ENCODE measurements around the gene FMOD. TPM values are rescaled to one million over a fixed set of nuclear protein-coding genes. Genes with fewer than 3 reads are reported as not detected.

FMOD gene
- total RNA-seq, 1 experiment from 2014 or later, result not detected

- Histone ChIP-seq H3K9me3 (ENCODE audit: insufficient read depth, low read depth) (no peaks in the 10 kb centered on the region), H3K27me3 (ENCODE audit: insufficient read depth, low read depth) (no peaks in the 10 kb centered on the region; the same call in 1 of the 2 replicates), H3K79me2 (ENCODE audit: low read depth) (no peaks in the 10 kb centered on the region), H3K9me2 (ENCODE audit: insufficient read depth) (no peaks in the 10 kb centered on the region), H4K20me1 (ENCODE audit: insufficient read depth) (no peaks in the 10 kb centered on the region), H3K36me3 (ENCODE audit: low read depth) (no peaks in the 10 kb centered on the region), H3K27ac (no peak overlapping the region), H3K4me2 (no peak overlapping the region), H3F3A (ENCODE audit: insufficient read depth, low read depth) (0 out of 2 replicates have a peak, but pooled peaks cover 3% of the 10 kb centered on the region), H2AFZ (no peak overlapping the region), H3K4me3 (no peak overlapping the region), H3K4me1 (replicated peaks; ENCODE audit: insufficient read depth) (no peaks in the 10 kb centered on the region; the same call in 1 of the 2 replicates)
- DNase-seq, result no peak
- ChIA-PET POLR2A (ENCODE audit: unreplicated experiment) (interaction anchor here (0.5 to 3.2 kb wide), 5 partner anchors 8 to 319 kb away, joined by 3 to 13 read pairs (median 3); no protein-coding TSS in a partner anchor), CTCF (interaction anchor here (0.6 to 1.8 kb wide), 3 partner anchors 20 to 38 kb away, joined by 3 to 10 read pairs (median 4); no protein-coding TSS in a partner anchor)
- intact Hi-C loops (cut with micrococcal nuclease; ENCODE audit: unreplicated experiment), result no loop called here
- BruUV-seq (replicated peaks), result no TSS peak
- TF ChIP-seq, protein P1, sequence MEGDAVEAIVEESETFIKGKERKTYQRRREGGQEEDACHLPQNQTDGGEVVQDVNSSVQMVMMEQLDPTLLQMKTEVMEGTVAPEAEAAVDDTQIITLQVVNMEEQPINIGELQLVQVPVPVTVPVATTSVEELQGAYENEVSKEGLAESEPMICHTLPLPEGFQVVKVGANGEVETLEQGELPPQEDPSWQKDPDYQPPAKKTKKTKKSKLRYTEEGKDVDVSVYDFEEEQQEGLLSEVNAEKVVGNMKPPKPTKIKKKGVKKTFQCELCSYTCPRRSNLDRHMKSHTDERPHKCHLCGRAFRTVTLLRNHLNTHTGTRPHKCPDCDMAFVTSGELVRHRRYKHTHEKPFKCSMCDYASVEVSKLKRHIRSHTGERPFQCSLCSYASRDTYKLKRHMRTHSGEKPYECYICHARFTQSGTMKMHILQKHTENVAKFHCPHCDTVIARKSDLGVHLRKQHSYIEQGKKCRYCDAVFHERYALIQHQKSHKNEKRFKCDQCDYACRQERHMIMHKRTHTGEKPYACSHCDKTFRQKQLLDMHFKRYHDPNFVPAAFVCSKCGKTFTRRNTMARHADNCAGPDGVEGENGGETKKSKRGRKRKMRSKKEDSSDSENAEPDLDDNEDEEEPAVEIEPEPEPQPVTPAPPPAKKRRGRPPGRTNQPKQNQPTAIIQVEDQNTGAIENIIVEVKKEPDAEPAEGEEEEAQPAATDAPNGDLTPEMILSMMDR (conservative IDR thresholded peaks at IDR 0.05), result no peak
- TF ChIP-seq EZH2 (IDR thresholded peaks at IDR 0.05; ENCODE audit: low read depth), result no peak
These were observed 43.9 kb downstream of the FMOD start for GRCh38 chr1:203306965-203307541.

DNA sequence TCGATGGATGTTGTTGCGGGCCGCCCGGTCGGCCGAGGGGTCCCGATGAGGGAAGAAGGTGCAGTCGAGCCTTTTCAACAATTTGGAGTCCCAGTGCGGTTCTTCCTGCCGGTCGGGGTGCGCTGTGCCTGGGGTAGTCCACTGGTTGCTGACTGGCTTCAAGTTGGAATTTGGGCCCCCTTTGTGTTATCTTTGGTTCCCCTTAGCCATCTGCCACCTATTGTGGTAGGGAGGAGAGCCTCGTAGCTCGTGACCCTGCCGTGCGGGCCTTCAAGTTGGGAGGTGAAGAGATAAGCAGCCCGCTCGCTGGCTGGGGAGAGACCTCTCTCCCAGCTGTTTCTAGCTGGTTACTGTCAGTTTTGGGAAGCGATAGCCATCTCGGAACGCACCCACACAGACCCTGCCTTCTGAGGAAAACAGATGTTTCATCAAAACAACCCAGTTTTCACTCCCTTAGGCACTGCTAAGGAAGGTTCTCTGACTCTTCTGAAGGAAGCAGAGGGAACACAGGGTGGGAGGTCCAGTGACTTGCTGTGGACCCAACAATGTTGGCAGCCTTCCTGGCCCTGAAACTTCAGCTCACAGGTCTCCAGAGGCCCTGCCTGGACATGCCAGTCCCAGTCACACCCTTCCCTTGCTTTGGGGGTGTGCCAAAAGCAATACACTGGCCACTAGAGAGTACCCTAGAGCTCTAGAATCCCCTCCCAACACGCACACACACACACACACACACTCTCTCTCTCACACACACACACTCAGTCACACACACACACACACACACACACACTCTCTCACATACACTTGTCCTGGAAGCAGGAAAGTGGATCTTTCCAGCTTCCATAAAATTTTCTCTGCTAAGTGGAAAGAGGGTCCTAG lies 44.6 kb downstream of the FMOD start:
- H2AFZ ChIP-seq, result no peak overlapping the region

DNA sequence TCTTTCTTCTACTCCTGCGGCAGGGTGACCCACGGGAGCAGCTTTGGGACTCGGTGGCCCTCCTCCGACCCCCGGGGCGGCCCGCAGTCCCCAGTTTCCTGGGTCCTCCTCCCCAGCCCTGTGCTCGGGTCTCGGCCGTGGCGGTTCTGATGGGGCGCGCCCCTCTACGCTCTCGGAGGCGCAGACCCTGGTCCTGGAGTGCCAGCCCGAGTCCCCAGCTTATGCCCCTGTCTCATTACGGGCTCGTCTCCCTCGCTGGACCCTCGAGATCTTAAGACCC lies 45.2 kb downstream of the FMOD start:
- CTCF ChIA-PET, result interaction anchor here (0.9 to 1.1 kb wide), 2 partner anchors 33 to 36 kb away, joined by 3 to 7 read pairs; no protein-coding TSS in a partner anchor
- TF ChIP-seq, protein P1 (conservative IDR thresholded peaks at IDR 0.05), result no peak
- TF ChIP-seq EZH2 (IDR thresholded peaks at IDR 0.05; ENCODE audit: low read depth), result no peak

More for the DNA sequence above, 44.6 kb downstream of the FMOD start:
- Histone ChIP-seq H3K27me3 (ENCODE audit: insufficient read depth, low read depth) (no peaks in the 10 kb centered on the region; the same call in 1 of the 2 replicates), H3K9me3 (ENCODE audit: insufficient read depth, low read depth) (no peaks in the 10 kb centered on the region), H4K20me1 (ENCODE audit: insufficient read depth) (no peaks in the 10 kb centered on the region), H3K4me1 (replicated peaks; ENCODE audit: insufficient read depth) (no peaks in the 10 kb centered on the region; the same call in 1 of the 2 replicates), H3K27ac (no peak overlapping the region), H3K4me3 (peak overlapping the region; percentile 82; the same call in 1 of the 2 replicates), H3K4me2 (peak overlapping the region; percentile 85), H3K9me2 (ENCODE audit: insufficient read depth) (no peaks in the 10 kb centered on the region), H3F3A (ENCODE audit: insufficient read depth, low read depth) (0 out of 2 replicates have a peak, but pooled peaks cover 3% of the 10 kb centered on the region), H3K79me2 (ENCODE audit: low read depth) (no peaks in the 10 kb centered on the region), H3K36me3 (ENCODE audit: low read depth) (no peaks in the 10 kb centered on the region)
- TSS peak; percentile 47 for BruUV-seq (replicated peaks)
- POLR2A ChIA-PET (ENCODE audit: unreplicated experiment), result interaction anchor here (0.5 to 3.2 kb wide), 5 partner anchors 9 to 320 kb away, joined by 3 to 13 read pairs (median 3); no protein-coding TSS in a partner anchor
- CTCF ChIA-PET, result interaction anchor here (0.6 to 1.8 kb wide), 8 partner anchors 10 to 204 kb away, joined by 3 to 10 read pairs (median 4); no protein-coding TSS in a partner anchor
- peak; percentile 40 to 76 for DNase-seq
- intact Hi-C loops (cut with micrococcal nuclease; ENCODE audit: unreplicated experiment), result no loop called here
- TF ChIP-seq EZH2 (IDR thresholded peaks at IDR 0.05; ENCODE audit: low read depth), result no peak

More for the DNA sequence above, 45.2 kb downstream of the FMOD start:
- BruUV-seq (replicated peaks), result no TSS peak
- Histone ChIP-seq H3K27me3 (ENCODE audit: insufficient read depth, low read depth) (peaks cover 6% of the 10 kb centered on the region), H3K79me2 (ENCODE audit: low read depth) (no peaks in the 10 kb centered on the region), H3K4me1 (replicated peaks; ENCODE audit: insufficient read depth) (no peaks in the 10 kb centered on the region; the same call in 1 of the 2 replicates), H3K4me2 (peak overlapping the region; percentile 85), H3K9me3 (ENCODE audit: insufficient read depth, low read depth) (no peaks in the 10 kb centered on the region), H3K36me3 (ENCODE audit: low read depth) (no peaks in the 10 kb centered on the region), H2AFZ (peak overlapping the region; percentile 90), H3F3A (ENCODE audit: insufficient read depth, low read depth) (0 out of 2 replicates have a peak, but pooled peaks cover 3% of the 10 kb centered on the region), H4K20me1 (ENCODE audit: insufficient read depth) (no peaks in the 10 kb centered on the region), H3K27ac (no peak overlapping the region), H3K4me3 (peak overlapping the region; percentile 82; the same call in 1 of the 2 replicates), H3K9me2 (ENCODE audit: insufficient read depth) (no peaks in the 10 kb centered on the region)
- no peak for DNase-seq
- intact Hi-C loops (cut with micrococcal nuclease; ENCODE audit: unreplicated experiment), result loop anchor here (1.0 kb wide), 1 partner anchor 22 kb away; no protein-coding TSS in a partner anchor
- POLR2A ChIA-PET (ENCODE audit: unreplicated experiment), result interaction anchor here (0.7 to 3.2 kb wide), 2 partner anchors 11 to 268 kb away, joined by 3 to 13 read pairs; no protein-coding TSS in a partner anchor

All from PC-9 (cell line).